GM19035 (cell line): ENCODE data around the gene DCDC1.

Experiments used
- ATAC-seq: cut with Tn5 transposase; IDR thresholded peaks from one replicate; pipeline ENCODE4 v1.9.1; 2021; ENCODE audit not compliant: unreplicated experiment

DCDC1 gene

GRCh38 chr11:31369348-31370329 lies at the start of gene DCDC1, which contains the start of gene DNAJC24:
TSS of gene DCDC1 (minus strand) at chr11:31369739. CDS start at chr11:31328280, 41,459 bp downstream.
TSS of gene DNAJC24 (plus strand) at chr11:31369860. CDS start at chr11:31370749, 889 bp downstream.
- peak; percentile 99 for ATAC-seq

- no peak for ATAC-seq
These were observed 49.6 kb upstream of the DCDC1 start for GRCh38 chr11:31419138-31419537.

GRCh38 chr11:31417816-31418215 lies 48.3 kb upstream of the DCDC1 start:
- no peak for ATAC-seq

GRCh38 chr11:31417357-31417756 lies 47.8 kb upstream of the DCDC1 start:
- ATAC-seq = no peak

GRCh38 chr11:31415435-31415834 lies 45.9 kb upstream of the DCDC1 start:
- ATAC-seq = no peak

- no peak for ATAC-seq
These were observed 44.8 kb upstream of the DCDC1 start for GRCh38 chr11:31414338-31414737.

- no peak for ATAC-seq
These were observed 43.4 kb upstream of the DCDC1 start for GRCh38 chr11:31412946-31413345.

GRCh38 chr11:31408201-31408600 lies 38.7 kb upstream of the DCDC1 start:
- no peak for ATAC-seq

- no peak for ATAC-seq
These were observed 35.1 kb upstream of the DCDC1 start for GRCh38 chr11:31404614-31405013.

GRCh38 chr11:31397239-31397834 lies 27.8 kb upstream of the DCDC1 start:
- ATAC-seq = no peak

GRCh38 chr11:31387379-31387778 lies 17.8 kb upstream of the DCDC1 start:
- no peak for ATAC-seq

GRCh38 chr11:31383116-31383515 lies 13.6 kb upstream of the DCDC1 start:
- ATAC-seq = no peak

- no peak for ATAC-seq
These were observed 6.3 kb upstream of the DCDC1 start for GRCh38 chr11:31375879-31376278.

GRCh38 chr11:31366795-31367194 lies 2.7 kb downstream of the DCDC1 start:
- ATAC-seq = no peak

- no peak for ATAC-seq
These were observed 7.8 kb downstream of the DCDC1 start for GRCh38 chr11:31361743-31362142.

GRCh38 chr11:31355817-31356216 lies 13.7 kb downstream of the DCDC1 start:
- ATAC-seq = no peak

- ATAC-seq = no peak
These were observed 14.4 kb downstream of the DCDC1 start for GRCh38 chr11:31355131-31355530.

GRCh38 chr11:31351168-31351567 lies 18.4 kb downstream of the DCDC1 start:
- no peak for ATAC-seq

- no peak for ATAC-seq
These were observed 28.5 kb downstream of the DCDC1 start for GRCh38 chr11:31340903-31341572.

- no peak for ATAC-seq
These were observed 31.7 kb downstream of the DCDC1 start for GRCh38 chr11:31337806-31338205.

GRCh38 chr11:31328697-31329096 lies 40.8 kb downstream of the DCDC1 start:
- ATAC-seq = no peak

GRCh38 chr11:31327417-31327816 lies 42.1 kb downstream of the DCDC1 start:
- ATAC-seq = no peak
